HL-60 (cell line): ENCODE measurements around the gene PTF1A.
"Not testable (repeated sequence)": the region's sequence is repeated elsewhere in the genome, so short reads cannot be mapped to it uniquely, and the experiment has no call there.

ENCODE experiments used
- DNase-seq, 2 experiments: peaks; one replicate each; pipeline ENCODE4 v3.0.0-alpha.2; 2010 to 2020; ENCODE audit warnings: low read depth in 1 of 2, low spot score in 1 of 2
- H3K27ac ChIP-seq: fragments of 250-450 bp; sonication (Bioruptor Pico); replicated peaks from 2 replicates; pipeline ENCODE4 v1.5.1; 2020; ENCODE audit warnings: mild to moderate bottlenecking, moderate library complexity
- H3K27me3 ChIP-seq: fragments of 250-450 bp; sonication (Bioruptor Pico); 2 replicates; pipeline ENCODE4 v1.5.1; 2021; ENCODE audit warnings: mild to moderate bottlenecking, moderate library complexity; ENCODE audit not compliant: insufficient read depth, poor library complexity, severe bottlenecking
- H3K4me3 ChIP-seq: replicated peaks from 2 replicates; pipeline ENCODE4 v1.5.1; 2011; ENCODE audit warnings: mild to moderate bottlenecking, control low read depth, low read length; ENCODE audit not compliant: insufficient read depth
- CTCF ChIP-seq: IDR thresholded peaks from one replicate; pipeline ENCODE4 v1.5.1; 2011; ENCODE audit warnings: low read length, control low read depth, inconsistent platforms; ENCODE audit not compliant: insufficient read depth
- GABPA ChIP-seq: IDR thresholded peaks from 2 replicates; pipeline ENCODE4 v1.6.1; 2012; ENCODE audit warnings: low read depth
- POLR2AphosphoS5 ChIP-seq: IDR thresholded peaks from 2 replicates; pipeline ENCODE4 v1.6.1; 2012; ENCODE audit warnings: low read depth
- REST ChIP-seq: IDR thresholded peaks from 2 replicates; pipeline ENCODE4 v1.6.1; 2012; ENCODE audit warnings: low read depth; ENCODE audit not compliant: insufficient replicate concordance
- SPI1 ChIP-seq: IDR thresholded peaks from 2 replicates; pipeline ENCODE4 v1.6.1; 2012; ENCODE audit warnings: low read depth, mild to moderate bottlenecking, borderline replicate concordance

The PTF1A gene

GRCh38 chr10:23217471-23217870 is 25.4 kb downstream of the PTF1A start:
- no peak for DNase-seq
- TF ChIP-seq POLR2AphosphoS5 (no peak), REST (no peak), GABPA (no peak), CTCF (no peak), SPI1 (no peak)
- Histone ChIP-seq H3K27me3 (no peaks in the 10 kb centered on the region), H3K27ac (no peak overlapping the region), H3K4me3 (no peak overlapping the region)

GRCh38 chr10:23230582-23230981 is 38.5 kb downstream of the PTF1A start:
- no peak for DNase-seq
- Histone ChIP-seq H3K27me3 (no peaks in the 10 kb centered on the region), H3K4me3 (no peak overlapping the region), H3K27ac (no peak overlapping the region)
- TF ChIP-seq REST (no peak), POLR2AphosphoS5 (no peak), CTCF (no peak), SPI1 (no peak)

GRCh38 chr10:23238015-23238414 is 45.9 kb downstream of the PTF1A start:
- no peak for TF ChIP-seq CTCF
- no peak for TF ChIP-seq GABPA
- TF ChIP-seq SPI1, result no peak
- TF ChIP-seq REST, result no peak
- no peak for TF ChIP-seq POLR2AphosphoS5
- Histone ChIP-seq H3K4me3 (no peak overlapping the region), H3K27ac (no peak overlapping the region), H3K27me3 (no peaks in the 10 kb centered on the region)
- DNase-seq, result no peak

GRCh38 chr10:23241779-23242178 is 49.7 kb downstream of the PTF1A start:
- DNase-seq, H3K4me3 ChIP-seq, H3K27me3 ChIP-seq, H3K27ac ChIP-seq: not testable (repeated sequence)
